HG02938 (cell line): ENCODE data around the gene ITGB3.

ENCODE experiments used
- ATAC-seq: cut with Tn5 transposase; IDR thresholded peaks from one replicate; pipeline ENCODE4 v1.9.1; 2021; ENCODE audit warnings: mild to moderate bottlenecking, moderate library complexity; ENCODE audit not compliant: unreplicated experiment

ITGB3 gene

DNA sequence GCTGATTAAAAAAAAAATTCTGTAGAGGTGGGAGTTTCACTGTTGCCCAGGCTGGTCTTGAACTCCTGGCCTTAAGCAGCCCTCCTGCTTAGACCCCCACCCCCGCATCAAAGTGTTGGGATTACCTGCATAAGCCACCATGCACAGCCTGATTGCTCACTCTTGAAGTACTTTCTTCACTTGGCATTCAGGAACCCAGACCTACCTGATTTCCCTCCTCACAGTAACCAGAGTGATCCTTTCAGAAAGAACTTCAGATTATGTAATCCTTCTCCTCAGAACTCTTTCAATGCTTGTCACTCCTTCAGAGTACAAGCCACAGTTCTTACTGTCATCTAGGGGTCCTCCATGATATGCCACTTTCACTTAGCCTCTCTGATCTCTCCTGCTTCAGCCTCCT is 71.5 kb downstream of the ITGB3 start:
- no peak for ATAC-seq

GRCh38 chr17:47330548-47330947 is 76.9 kb downstream of the ITGB3 start:
- no peak for ATAC-seq

DNA sequence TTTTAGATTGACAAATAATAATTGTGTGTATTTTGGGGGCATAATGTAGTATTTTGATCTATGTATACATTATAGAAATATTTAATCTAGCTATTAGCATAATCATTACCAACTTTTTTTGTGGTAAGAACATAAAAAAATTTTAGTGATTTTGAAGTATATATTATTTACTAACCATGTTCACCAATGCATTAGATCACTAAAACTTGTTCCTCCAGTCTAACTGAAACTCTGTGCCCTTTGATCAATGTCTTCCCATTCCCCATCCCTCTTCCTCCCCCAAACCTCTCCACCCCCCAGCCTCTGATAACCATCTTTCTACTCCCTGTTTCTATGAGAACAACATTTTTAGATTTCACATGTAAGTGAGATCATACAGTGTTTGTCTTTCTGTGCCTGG is 78.7 kb downstream of the ITGB3 start:
- ATAC-seq, result no peak

- ATAC-seq, result no peak
Observed at GRCh38 chr17:47335101-47335936, 81.7 kb downstream of the ITGB3 start.

DNA sequence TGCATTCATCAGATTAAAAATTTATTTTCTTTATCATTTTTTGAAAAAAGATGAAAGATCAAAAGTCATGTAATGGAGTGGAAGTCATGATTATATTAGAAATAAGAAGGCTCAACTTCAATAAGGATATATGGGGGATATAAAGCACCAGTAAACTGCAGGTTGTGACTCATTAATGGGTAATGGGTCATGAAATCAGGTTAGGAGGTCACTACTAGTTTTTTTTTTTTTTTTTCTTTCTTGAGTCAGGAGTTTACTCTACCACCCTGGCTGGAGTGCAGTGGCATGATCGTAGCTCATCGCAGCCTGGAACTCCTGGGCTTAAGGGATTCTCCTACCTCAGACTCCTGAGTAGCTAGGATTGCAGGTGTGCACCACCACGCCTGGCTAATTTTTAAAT is 84.4 kb downstream of the ITGB3 start:
- no peak for ATAC-seq

DNA sequence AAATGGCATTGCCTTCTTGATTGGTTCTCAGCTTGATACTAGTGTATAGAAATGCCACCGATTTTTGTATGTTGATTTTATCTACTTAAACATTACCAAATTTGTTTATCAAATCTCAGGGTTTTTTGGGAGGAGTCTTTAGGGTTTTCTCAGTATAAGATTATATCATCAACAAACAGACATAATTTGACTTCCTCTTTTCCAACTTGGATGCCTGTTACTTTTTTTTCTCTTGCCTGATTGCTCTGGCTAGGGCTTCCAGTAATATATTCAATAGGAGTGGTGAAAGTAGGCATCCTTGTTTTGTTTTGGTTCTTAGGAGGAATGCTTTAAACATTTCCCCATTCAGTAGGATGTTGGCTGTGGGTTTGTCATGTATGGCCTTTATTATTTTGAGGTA is 99.2 kb downstream of the ITGB3 start:
- ATAC-seq, result no peak

GRCh38 chr17:47358652-47359051 is 105.0 kb downstream of the ITGB3 start:
- ATAC-seq, result no peak
